Activated T-cell treated with anti-CD3 and anti-CD28 coated beads for 48 hours (primary cell): ENCODE data around the gene RHBDD1.

Source experiments
- DNase-seq: peaks from one replicate; pipeline ENCODE4 v3.0.0-alpha.2; 2020; ENCODE audit warnings: low read depth

The RHBDD1 gene

GRCh38 chr2:226835796-226836547 lies at the start of gene RHBDD1:
Gene RHBDD1, plus strand, starts transcription at chr2:226836054. Its CDS starts 28,640 bp downstream, at chr2:226864694.
- peak; percentile 95 for DNase-seq

GRCh38 chr2:226788064-226788463 lies 47.8 kb upstream of the RHBDD1 start:
- DNase-seq, result no peak

- no peak for DNase-seq
These were observed 46.9 kb upstream of the RHBDD1 start for GRCh38 chr2:226788881-226789490.

- DNase-seq, result no peak
These were observed 45.8 kb upstream of the RHBDD1 start for GRCh38 chr2:226790011-226790410.

GRCh38 chr2:226790431-226790830 lies 45.4 kb upstream of the RHBDD1 start:
- no peak for DNase-seq

- DNase-seq, result peak; percentile 36
These were observed 44.8 kb upstream of the RHBDD1 start for GRCh38 chr2:226791056-226791486.

GRCh38 chr2:226791487-226792081 lies 44.3 kb upstream of the RHBDD1 start:
- peak; percentile 92 for DNase-seq

GRCh38 chr2:226792155-226792881 lies 43.5 kb upstream of the RHBDD1 start:
- no peak for DNase-seq

- no peak for DNase-seq
These were observed 42.2 kb upstream of the RHBDD1 start for GRCh38 chr2:226793646-226794045.

- DNase-seq, result no peak
These were observed 41.6 kb upstream of the RHBDD1 start for GRCh38 chr2:226794196-226794661.

- no peak for DNase-seq
These were observed 41.1 kb upstream of the RHBDD1 start for GRCh38 chr2:226794751-226795171.

GRCh38 chr2:226795281-226796011 lies 40.4 kb upstream of the RHBDD1 start:
- DNase-seq, result no peak

- no peak for DNase-seq
These were observed 39.6 kb upstream of the RHBDD1 start for GRCh38 chr2:226796012-226796839.

- no peak for DNase-seq
These were observed 39.0 kb upstream of the RHBDD1 start for GRCh38 chr2:226796840-226797288.

GRCh38 chr2:226797289-226797988 lies 38.4 kb upstream of the RHBDD1 start:
- DNase-seq, result no peak

GRCh38 chr2:226797989-226798421 lies 37.8 kb upstream of the RHBDD1 start:
- DNase-seq, result no peak

- DNase-seq, result peak; percentile 35
These were observed 37.2 kb upstream of the RHBDD1 start for GRCh38 chr2:226798422-226799210.

- DNase-seq, result peak; percentile 62
These were observed 36.5 kb upstream of the RHBDD1 start, which contains the start of gene IRS1 for GRCh38 chr2:226799211-226799975. Gene IRS1, minus strand, starts transcription at chr2:226799820. Its CDS starts 1,082 bp downstream, at chr2:226798738.
